Measurements from ENCODE around the gene TMEM40. TPM values are rescaled to one million over a fixed set of nuclear protein-coding genes. Genes with fewer than 3 reads are reported as not detected.

Gene TMEM40
- total RNA-seq, 2 experiments from 2014 or later, result not detected

DNA sequence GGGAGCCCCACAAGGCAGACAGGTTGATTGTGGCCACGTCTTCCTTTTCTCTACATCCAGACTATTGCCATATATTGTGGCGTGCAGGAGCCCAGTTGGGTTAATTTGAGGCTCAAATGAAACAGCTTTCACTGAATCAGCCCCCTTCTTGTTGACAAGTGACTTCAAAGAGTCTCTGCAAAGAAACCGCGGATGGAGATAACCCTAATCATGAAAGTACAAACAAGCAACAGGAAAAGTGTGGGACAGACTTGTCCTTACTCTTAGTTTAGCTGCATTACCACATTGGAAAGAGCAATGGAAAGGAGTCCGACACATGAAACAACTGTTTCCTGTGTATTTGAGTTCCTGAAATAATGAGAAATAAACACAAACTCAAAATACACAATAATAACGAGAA, 3.3 kb downstream of the TMEM40 start:
- Histone ChIP-seq H3K4me3 (ENCODE audit: low read depth, low read length, poor library complexity, severe bottlenecking) (no peak overlapping the region), H4K20me1 (ENCODE audit: insufficient read depth, low read length) (no peaks in the 10 kb centered on the region), H3K9me3 (ENCODE audit: low read length) (no peaks in the 10 kb centered on the region), H2AFZ (ENCODE audit: low read length) (no peak overlapping the region), H3K9me2 (ENCODE audit: insufficient read depth, low read length) (no peaks in the 10 kb centered on the region), H3K36me3 (ENCODE audit: insufficient read depth, low read length) (no peaks in the 10 kb centered on the region), H3K27ac (ENCODE audit: low read depth, low read length, poor library complexity, severe bottlenecking) (no peak overlapping the region), H3K4me2 (ENCODE audit: low read length) (no peak overlapping the region), H3K4me1 (ENCODE audit: insufficient read depth, low read length, poor library complexity, severe bottlenecking) (peaks cover 47% of the 10 kb centered on the region), H3K79me2 (ENCODE audit: insufficient read depth, low read depth, low read length) (no peaks in the 10 kb centered on the region)
- no TSS peak for BruUV-seq (replicated peaks)
- CTCF ChIA-PET (ENCODE audit: unreplicated experiment), result no interaction called here
- TF ChIP-seq, protein P1, sequence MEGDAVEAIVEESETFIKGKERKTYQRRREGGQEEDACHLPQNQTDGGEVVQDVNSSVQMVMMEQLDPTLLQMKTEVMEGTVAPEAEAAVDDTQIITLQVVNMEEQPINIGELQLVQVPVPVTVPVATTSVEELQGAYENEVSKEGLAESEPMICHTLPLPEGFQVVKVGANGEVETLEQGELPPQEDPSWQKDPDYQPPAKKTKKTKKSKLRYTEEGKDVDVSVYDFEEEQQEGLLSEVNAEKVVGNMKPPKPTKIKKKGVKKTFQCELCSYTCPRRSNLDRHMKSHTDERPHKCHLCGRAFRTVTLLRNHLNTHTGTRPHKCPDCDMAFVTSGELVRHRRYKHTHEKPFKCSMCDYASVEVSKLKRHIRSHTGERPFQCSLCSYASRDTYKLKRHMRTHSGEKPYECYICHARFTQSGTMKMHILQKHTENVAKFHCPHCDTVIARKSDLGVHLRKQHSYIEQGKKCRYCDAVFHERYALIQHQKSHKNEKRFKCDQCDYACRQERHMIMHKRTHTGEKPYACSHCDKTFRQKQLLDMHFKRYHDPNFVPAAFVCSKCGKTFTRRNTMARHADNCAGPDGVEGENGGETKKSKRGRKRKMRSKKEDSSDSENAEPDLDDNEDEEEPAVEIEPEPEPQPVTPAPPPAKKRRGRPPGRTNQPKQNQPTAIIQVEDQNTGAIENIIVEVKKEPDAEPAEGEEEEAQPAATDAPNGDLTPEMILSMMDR (conservative IDR thresholded peaks at IDR 0.05; ENCODE audit: low read length), result no peak
- no peak for TF ChIP-seq EZH2phosphoT487 (IDR thresholded peaks at IDR 0.05; ENCODE audit: borderline replicate concordance, low read depth, low read length)
- DNase-seq (ENCODE audit: low spot score), result no peak
- intact Hi-C loops (cut with micrococcal nuclease; ENCODE audit: unreplicated experiment), result no loop called here
- POLR2A ChIA-PET, result interaction anchor here (0.9 kb wide), 1 partner anchor 11 kb away, joined by 4 read pairs; no protein-coding TSS in a partner anchor

DNA sequence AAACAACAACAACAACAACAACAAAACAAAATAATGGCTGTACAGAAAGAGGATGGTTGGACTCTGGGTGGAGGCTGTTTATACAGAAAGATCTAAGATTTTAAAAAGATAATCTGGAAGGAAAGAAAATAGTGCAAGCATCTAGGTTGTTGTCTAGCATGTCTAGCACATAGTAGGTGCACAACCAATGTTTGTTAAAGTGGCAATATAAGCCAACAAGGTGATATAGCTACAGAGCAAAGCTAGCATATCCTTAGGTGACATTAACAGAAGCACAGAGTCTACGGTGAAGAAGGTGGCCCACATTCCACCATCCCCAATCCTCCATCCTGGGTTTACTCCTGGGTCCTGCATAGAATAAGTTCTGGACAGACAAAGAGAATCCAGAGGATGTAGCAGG, 4.7 kb downstream of the TMEM40 start:
- H3K27ac ChIP-seq (ENCODE audit: low read depth, low read length, poor library complexity, severe bottlenecking), result no peak overlapping the region
- CTCF ChIA-PET (ENCODE audit: unreplicated experiment), result interaction anchor here (0.6 kb wide), 1 partner anchor 14 kb away, joined by 3 read pairs; no protein-coding TSS in a partner anchor
- H2AFZ ChIP-seq (ENCODE audit: low read length), result no peak overlapping the region
- H3K4me3 ChIP-seq (ENCODE audit: low read depth, low read length, poor library complexity, severe bottlenecking), result no peak overlapping the region
- H4K20me1 ChIP-seq (ENCODE audit: insufficient read depth, low read length), result no peaks in the 10 kb centered on the region
- POLR2A ChIA-PET, result no interaction called here
- no peak overlapping the region for H3K4me2 ChIP-seq (ENCODE audit: low read length)
- intact Hi-C loops (cut with micrococcal nuclease; ENCODE audit: unreplicated experiment), result no loop called here
- TF ChIP-seq, protein P1 (conservative IDR thresholded peaks at IDR 0.05; ENCODE audit: low read length), result no peak
- no peak for TF ChIP-seq EZH2phosphoT487 (IDR thresholded peaks at IDR 0.05; ENCODE audit: borderline replicate concordance, low read depth, low read length)
- H3K79me2 ChIP-seq (ENCODE audit: insufficient read depth, low read depth, low read length), result no peaks in the 10 kb centered on the region
- peaks cover 51% of the 10 kb centered on the region for H3K4me1 ChIP-seq (ENCODE audit: insufficient read depth, low read length, poor library complexity, severe bottlenecking)
- no TSS peak for BruUV-seq (replicated peaks)
- H3K36me3 ChIP-seq (ENCODE audit: insufficient read depth, low read length), result no peaks in the 10 kb centered on the region
- no peak for DNase-seq (ENCODE audit: low spot score)
- H3K9me2 ChIP-seq (ENCODE audit: insufficient read depth, low read length), result no peaks in the 10 kb centered on the region
- H3K9me3 ChIP-seq (ENCODE audit: low read length), result no peaks in the 10 kb centered on the region

DNA sequence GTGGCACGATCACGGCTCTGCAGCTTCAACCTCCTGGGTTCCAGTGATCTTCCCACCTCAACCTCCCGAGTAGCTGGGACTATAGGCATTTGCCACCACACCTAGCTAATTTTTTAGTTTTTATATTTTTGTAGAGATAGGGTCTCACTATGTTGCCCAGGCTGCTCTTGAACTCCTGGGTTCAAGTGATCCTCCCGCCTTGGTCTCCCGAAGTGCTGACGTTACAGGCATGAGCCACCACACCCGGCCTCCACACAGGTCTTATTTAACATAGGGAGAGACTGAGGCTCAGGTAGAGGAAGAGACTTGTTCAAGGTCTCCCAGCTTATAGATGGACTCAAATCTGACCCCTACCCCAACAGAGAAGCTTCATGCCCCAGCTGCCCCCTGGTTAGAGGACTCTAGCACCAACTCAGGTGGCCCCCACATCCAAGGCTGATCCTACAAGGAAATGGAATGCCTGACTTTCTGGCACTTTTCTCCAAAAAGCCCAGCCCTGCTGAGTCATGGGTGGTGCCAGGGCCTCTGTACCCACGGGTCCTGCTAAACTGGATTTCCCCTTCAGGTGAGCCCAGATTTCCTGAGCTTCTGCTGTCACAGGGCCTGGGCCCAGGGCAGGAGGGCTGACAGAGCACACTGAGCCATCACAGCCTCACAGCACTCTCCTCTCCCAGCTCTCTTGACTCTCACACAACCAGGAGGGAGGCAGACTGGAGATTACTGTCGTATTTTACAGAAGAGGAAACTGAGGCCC, 5.6 kb downstream of the TMEM40 start:
- no peaks in the 10 kb centered on the region for H3K79me2 ChIP-seq (ENCODE audit: insufficient read depth, low read depth, low read length)
- no peak for TF ChIP-seq EZH2phosphoT487 (IDR thresholded peaks at IDR 0.05; ENCODE audit: borderline replicate concordance, low read depth, low read length)
- TF ChIP-seq, protein P1 (conservative IDR thresholded peaks at IDR 0.05; ENCODE audit: low read length), result no peak
- CTCF ChIA-PET (ENCODE audit: unreplicated experiment), result no interaction called here
- no peak overlapping the region for H3K27ac ChIP-seq (ENCODE audit: low read depth, low read length, poor library complexity, severe bottlenecking)
- H3K4me1 ChIP-seq (ENCODE audit: insufficient read depth, low read length, poor library complexity, severe bottlenecking), result peaks cover 59% of the 10 kb centered on the region
- H2AFZ ChIP-seq (ENCODE audit: low read length), result no peak overlapping the region
- H3K4me2 ChIP-seq (ENCODE audit: low read length), result no peak overlapping the region
- intact Hi-C loops (cut with micrococcal nuclease; ENCODE audit: unreplicated experiment), result no loop called here
- BruUV-seq (replicated peaks), result no TSS peak
- H3K9me2 ChIP-seq (ENCODE audit: insufficient read depth, low read length), result no peaks in the 10 kb centered on the region
- no peak overlapping the region for H3K4me3 ChIP-seq (ENCODE audit: low read depth, low read length, poor library complexity, severe bottlenecking)
- H3K9me3 ChIP-seq (ENCODE audit: low read length), result no peaks in the 10 kb centered on the region
- no peaks in the 10 kb centered on the region for H3K36me3 ChIP-seq (ENCODE audit: insufficient read depth, low read length)
- POLR2A ChIA-PET, result interaction anchor here (0.8 kb wide), 1 partner anchor 54 kb away, joined by 3 read pairs; no protein-coding TSS in a partner anchor
- H4K20me1 ChIP-seq (ENCODE audit: insufficient read depth, low read length), result no peaks in the 10 kb centered on the region
- no peak for DNase-seq (ENCODE audit: low spot score)

Measured in OCI-LY7 (cell line).